Activated naive CD4-positive, alpha-beta T cell treated with anti-CD3 and anti-CD28 coated beads, Interleukin-2, amount 10 ng/mL, durations not matched to agents 7 days and 5 days (primary cell): ENCODE results near the gene SLC2A10.

Source experiments
- CTCF ChIA-PET: fragments of 350-600 bp; sonication (Branson Sonifier 250); formaldehyde crosslinking; loops from one replicate; lab custom pipeline; 2021; ENCODE audit warnings: antibody characterized with exemption; lab: Charles Lee
- DNase-seq: peaks from one replicate; pipeline ENCODE4 v3.0.0-alpha.2; 2020
- H3K27ac Mint-ChIP-seq: one replicate; pipeline ENCODE4 v1.8.0; 2021; ENCODE audit warnings: mild to moderate bottlenecking, moderate library complexity, mixed read lengths
- H3K27me3 Mint-ChIP-seq: one replicate; pipeline ENCODE4 v1.8.0; 2021; ENCODE audit warnings: mild to moderate bottlenecking, mixed read lengths
- H3K36me3 Mint-ChIP-seq: one replicate; pipeline ENCODE4 v1.8.0; 2021; ENCODE audit warnings: mixed read lengths
- H3K4me1 Mint-ChIP-seq: one replicate; pipeline ENCODE4 v1.8.0; 2021; ENCODE audit warnings: mixed read lengths
- H3K4me3 Mint-ChIP-seq: one replicate; pipeline ENCODE4 v1.8.0; 2021; ENCODE audit warnings: mild to moderate bottlenecking, moderate library complexity, mixed read lengths
- H3K9me3 Mint-ChIP-seq: one replicate; pipeline ENCODE4 v1.8.0; 2021; ENCODE audit warnings: mixed read lengths

The SLC2A10 gene

DNA sequence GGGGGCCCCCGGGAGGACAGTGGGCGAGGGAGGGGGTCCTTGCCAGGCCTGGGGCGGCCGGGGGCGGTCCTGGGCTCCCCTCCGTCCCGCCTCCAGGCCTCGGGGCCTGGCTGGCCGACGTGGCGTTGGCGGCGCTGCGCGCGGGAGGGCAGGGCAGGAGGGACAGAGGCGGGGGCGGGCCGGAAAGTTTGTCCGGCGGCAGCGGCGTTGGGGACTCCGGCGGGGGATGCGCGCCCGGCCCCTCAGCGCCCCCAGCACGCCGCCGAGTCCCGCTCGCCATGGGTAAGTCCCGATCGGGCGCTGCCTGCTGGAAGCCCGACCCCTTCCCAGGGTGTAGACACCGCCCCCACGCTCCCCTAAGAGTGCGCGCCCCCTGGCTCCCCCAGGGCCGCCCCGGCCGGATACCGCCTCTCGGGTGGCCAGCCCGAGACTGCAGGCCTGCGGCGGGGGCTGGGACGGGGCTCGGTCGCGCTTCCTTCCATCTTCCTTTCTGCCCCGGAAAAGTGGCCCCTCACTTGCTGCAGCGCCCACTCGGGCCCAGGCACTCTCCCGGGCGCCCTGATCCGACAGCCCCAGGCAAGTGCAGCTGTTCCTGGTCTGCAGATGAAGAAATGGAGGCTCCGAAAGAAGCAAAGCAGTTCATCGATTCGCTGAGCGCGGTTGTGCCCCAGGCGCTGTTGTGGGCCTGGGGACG is at the start of gene SLC2A10:
SLC2A10 (plus strand) TSS at position 191 of the 694 bp plus-strand sequence; CDS start at position 279, 88 bp downstream.
- DNase-seq = no peak
- H3K27me3 Mint-ChIP-seq = peaks cover 82% of the 10 kb centered on the region
- peak within 1 kb of the TSS; percentile 42 for H3K27ac Mint-ChIP-seq
- H3K9me3 Mint-ChIP-seq = peaks cover 3% of the 10 kb centered on the region
- CTCF ChIA-PET = no interaction called here
- H3K36me3 Mint-ChIP-seq = no peaks in the 10 kb centered on the region
- peaks cover 9% of the 10 kb centered on the region for H3K4me1 Mint-ChIP-seq
- no peak within 1 kb of the TSS for H3K4me3 Mint-ChIP-seq

DNA sequence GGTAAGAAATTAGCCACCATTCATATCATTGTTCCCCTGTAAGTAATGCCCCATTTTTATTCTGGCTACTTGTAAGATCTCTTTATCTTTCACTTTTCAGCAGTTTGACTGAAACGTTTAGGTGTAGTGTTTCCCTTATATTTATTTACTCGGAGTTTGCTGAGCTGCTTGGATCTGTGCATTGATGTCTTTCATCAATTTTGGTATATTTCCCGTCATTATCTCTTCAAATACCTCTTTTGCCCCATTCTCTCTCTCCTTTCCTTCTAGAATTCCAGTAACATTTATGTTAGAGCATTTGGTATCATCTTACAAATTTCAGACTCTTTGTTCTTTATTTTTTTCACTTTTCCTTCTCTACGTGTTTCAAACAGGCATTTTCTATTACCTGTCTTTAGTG is 49.0 kb upstream of the SLC2A10 start:
- CTCF ChIA-PET = no interaction called here
- H3K27ac Mint-ChIP-seq = no peak overlapping the region

DNA sequence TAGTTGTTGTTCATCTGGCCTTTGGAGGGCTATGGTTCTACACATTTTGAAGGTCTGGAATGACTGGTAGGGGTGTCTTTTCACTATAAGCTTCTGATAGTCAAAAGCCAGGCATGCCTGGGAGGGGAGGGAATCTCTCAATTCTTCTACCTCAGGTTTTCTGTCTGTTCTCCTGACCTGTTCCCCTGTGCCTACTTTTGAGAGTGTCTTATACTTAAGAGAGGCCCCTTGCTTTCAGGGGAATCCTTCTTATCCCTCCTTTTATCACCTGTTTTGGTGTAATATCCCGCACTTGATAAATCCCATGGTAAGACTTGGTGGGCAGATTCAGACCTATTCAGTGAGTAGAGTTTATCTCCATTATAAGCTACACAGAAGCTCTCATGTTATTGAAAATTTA is 47.8 kb upstream of the SLC2A10 start:
- Mint-ChIP-seq H3K27me3 (peaks cover 4% of the 10 kb centered on the region), H3K36me3 (no peaks in the 10 kb centered on the region), H3K4me1 (no peaks in the 10 kb centered on the region), H3K9me3 (no peaks in the 10 kb centered on the region), H3K27ac (no peak overlapping the region), H3K4me3 (no peak overlapping the region)
- CTCF ChIA-PET = interaction anchor here (1.0 kb wide), 1 partner anchor 19 kb away, joined by 3 read pairs; no protein-coding TSS in a partner anchor
- no peak for DNase-seq

More for the DNA sequence above, 49.0 kb upstream of the SLC2A10 start:
- Mint-ChIP-seq H3K36me3 (no peaks in the 10 kb centered on the region), H3K9me3 (no peaks in the 10 kb centered on the region), H3K4me3 (no peak overlapping the region), H3K27me3 (peaks cover 4% of the 10 kb centered on the region), H3K4me1 (no peaks in the 10 kb centered on the region)
- no peak for DNase-seq

DNA sequence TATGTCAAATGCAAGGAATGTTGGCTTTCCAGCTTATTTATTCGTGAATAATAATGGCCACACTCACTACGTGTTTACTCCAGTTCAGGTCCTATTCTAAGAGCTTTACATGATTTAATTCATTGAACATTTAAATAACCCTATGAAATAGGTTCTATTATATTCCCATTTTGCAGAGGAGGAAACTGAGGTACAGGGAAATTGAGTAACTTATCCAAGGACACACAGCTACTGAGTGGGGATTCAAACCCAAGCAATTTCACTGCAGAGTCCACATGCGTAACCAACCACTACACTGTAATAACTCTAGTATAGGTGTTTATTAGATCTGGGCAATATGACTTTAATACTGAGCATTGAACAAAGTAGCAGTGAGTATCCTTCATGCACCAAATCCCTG is 45.9 kb upstream of the SLC2A10 start:
- Mint-ChIP-seq H3K27me3 (no peaks in the 10 kb centered on the region), H3K9me3 (peaks cover 2% of the 10 kb centered on the region), H3K36me3 (no peaks in the 10 kb centered on the region), H3K4me3 (no peak overlapping the region), H3K4me1 (no peaks in the 10 kb centered on the region), H3K27ac (no peak overlapping the region)
- no peak for DNase-seq
- CTCF ChIA-PET = no interaction called here

DNA sequence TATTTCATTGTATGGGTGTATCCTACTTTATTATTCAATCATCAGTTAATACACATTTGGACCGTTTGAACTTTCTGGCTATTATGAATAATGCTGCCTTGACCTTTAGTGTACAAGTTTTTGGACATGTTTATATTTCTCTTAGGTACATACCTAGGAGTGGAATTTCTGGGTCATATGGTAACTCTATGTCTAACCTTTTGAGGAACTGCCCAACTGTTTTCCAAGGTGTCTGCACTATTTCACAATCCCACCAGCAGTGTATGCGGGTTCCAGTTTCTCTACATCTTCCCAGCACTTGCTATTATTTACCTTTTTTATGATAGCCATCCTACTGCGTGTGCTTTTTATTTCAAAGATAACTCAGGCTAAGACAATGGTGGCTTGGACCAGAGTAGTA is 43.8 kb upstream of the SLC2A10 start:
- no peak overlapping the region for H3K27ac Mint-ChIP-seq
- CTCF ChIA-PET = no interaction called here
- peaks cover 6% of the 10 kb centered on the region for H3K9me3 Mint-ChIP-seq
- no peak for DNase-seq
- no peaks in the 10 kb centered on the region for H3K27me3 Mint-ChIP-seq
- H3K4me3 Mint-ChIP-seq = no peak overlapping the region
- H3K36me3 Mint-ChIP-seq = no peaks in the 10 kb centered on the region
- H3K4me1 Mint-ChIP-seq = no peaks in the 10 kb centered on the region

DNA sequence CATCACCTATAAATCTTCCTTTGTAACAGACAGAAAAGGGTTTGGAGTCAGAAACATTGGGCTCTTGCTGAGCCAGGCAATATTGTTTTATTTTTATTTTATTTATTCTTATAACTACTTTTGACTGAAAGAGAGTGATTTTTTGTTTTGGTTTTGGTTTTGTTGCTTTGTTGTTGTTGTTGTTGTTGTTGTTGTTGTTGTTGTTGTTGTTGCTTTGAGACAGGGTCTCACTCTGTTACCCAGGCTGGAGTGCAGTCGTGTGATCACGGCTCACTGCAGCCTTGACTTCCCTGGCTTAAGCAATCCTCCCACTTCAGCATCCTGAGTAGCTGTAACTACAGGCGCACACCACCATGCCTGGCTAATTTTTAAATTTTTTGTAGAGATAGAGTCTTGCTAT is 43.1 kb upstream of the SLC2A10 start:
- Mint-ChIP-seq H3K27me3 (no peaks in the 10 kb centered on the region), H3K27ac (no peak overlapping the region), H3K9me3 (peaks cover 9% of the 10 kb centered on the region), H3K4me1 (no peaks in the 10 kb centered on the region), H3K36me3 (no peaks in the 10 kb centered on the region), H3K4me3 (no peak overlapping the region)
- DNase-seq = no peak
- CTCF ChIA-PET = no interaction called here

DNA sequence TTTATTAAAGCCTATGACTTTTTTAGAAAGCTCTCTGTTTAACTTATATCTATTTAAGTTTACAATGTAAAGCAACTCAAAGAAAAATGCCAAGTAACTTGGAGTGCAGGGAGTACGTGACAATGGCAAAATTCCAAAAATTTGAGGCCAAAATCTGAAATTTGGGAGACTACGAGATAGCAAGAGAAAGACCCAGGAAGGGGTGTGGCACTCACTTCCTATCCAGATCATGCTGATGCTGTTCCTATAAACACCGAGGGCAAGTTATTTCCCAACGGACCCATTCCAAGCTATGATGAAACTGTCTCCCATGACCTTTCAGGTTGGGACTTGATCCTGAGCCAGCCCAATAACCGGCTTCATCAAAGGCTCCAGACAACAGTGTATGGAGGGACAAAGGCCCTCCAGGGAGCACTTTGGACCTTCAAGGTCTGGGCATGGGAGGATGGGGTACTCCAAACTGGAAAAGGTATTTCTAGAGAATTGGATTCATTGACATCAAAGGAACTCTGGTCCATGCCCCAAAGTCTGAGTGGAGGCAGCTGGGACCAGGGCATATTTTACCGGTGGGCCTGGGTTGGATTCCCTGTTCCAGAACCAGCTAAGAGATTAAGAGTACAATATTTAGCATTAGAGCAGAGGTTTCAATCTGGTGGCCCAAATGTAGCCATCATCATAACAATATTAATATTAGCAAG is 42.5 kb upstream of the SLC2A10 start:
- peaks cover 11% of the 10 kb centered on the region for H3K9me3 Mint-ChIP-seq
- no peak overlapping the region for H3K27ac Mint-ChIP-seq
- no peak for DNase-seq
- no peaks in the 10 kb centered on the region for H3K36me3 Mint-ChIP-seq
- no peak overlapping the region for H3K4me3 Mint-ChIP-seq
- H3K27me3 Mint-ChIP-seq = no peaks in the 10 kb centered on the region
- no peaks in the 10 kb centered on the region for H3K4me1 Mint-ChIP-seq
- CTCF ChIA-PET = no interaction called here

DNA sequence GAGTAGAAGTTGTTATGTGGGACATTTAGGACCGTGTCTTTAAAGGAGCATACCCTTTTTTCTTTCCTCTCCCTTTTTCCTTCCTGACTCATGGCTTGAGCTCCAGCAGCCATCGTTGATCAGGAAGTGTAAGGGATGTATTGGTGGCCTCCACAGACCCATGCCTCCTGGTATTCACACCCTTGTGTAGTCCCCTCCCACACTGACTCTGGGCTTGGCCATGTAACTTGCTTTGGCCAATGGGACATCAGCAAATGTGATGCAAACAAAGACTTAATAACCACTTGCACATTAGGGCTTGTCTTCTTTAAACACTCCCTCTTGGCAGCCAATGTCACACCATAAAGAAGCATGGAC is 39.2 kb upstream of the SLC2A10 start:
- CTCF ChIA-PET = no interaction called here
- H3K9me3 Mint-ChIP-seq = peaks cover 11% of the 10 kb centered on the region
- H3K4me3 Mint-ChIP-seq = no peak overlapping the region
- peaks cover 7% of the 10 kb centered on the region for H3K27me3 Mint-ChIP-seq
- DNase-seq = no peak
- no peak overlapping the region for H3K27ac Mint-ChIP-seq
- H3K4me1 Mint-ChIP-seq = no peaks in the 10 kb centered on the region
- H3K36me3 Mint-ChIP-seq = no peaks in the 10 kb centered on the region

DNA sequence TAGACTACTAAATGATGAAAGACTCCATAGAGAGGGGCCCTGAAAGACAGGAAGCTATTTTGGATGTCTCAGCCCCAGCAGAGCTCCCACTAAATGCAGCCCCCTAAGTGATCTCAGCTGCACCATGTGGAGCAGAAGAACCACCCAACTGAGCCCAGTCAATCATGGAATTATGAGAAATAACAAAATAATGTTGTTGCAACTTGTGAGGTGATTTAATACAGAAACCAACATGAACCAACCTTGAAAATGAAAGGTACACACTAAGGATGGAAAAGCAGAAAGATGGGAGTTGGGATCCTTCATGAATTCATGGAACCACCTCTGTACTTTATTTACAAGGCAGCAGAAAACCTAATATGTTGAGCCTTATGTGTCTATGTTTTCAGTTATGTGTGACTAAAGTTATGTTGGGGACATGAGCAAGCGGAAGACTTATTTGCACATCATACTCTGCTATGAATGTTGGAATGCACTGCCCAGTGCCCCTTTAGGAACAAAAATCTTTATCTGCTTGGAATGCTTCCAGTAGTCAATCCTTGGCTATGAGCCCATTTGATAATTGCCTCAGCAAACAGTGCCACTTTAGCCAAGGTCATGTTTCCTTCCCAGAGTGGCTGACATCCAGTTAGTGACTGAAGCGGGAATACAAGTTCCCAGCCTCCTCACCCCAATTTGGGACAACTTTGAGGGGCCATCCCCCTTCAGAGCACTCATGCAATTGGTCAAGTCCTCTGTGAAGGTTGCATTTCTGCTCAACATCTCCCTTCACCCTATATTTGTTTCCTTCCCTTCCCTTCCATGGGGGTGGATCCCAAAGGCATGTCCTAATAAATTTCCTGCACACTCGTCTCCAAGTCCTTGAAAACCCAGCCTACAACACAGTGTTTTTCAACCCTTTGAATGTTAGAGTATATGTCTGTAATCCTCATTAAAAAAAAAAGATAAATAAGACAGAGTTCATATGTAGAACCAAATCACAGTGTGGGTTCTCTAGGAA is 38.6 kb upstream of the SLC2A10 start:
- no peaks in the 10 kb centered on the region for H3K4me1 Mint-ChIP-seq
- H3K27ac Mint-ChIP-seq = no peak overlapping the region
- no peaks in the 10 kb centered on the region for H3K36me3 Mint-ChIP-seq
- CTCF ChIA-PET = no interaction called here
- H3K4me3 Mint-ChIP-seq = no peak overlapping the region
- no peak for DNase-seq
- peaks cover 11% of the 10 kb centered on the region for H3K9me3 Mint-ChIP-seq
- peaks cover 7% of the 10 kb centered on the region for H3K27me3 Mint-ChIP-seq

DNA sequence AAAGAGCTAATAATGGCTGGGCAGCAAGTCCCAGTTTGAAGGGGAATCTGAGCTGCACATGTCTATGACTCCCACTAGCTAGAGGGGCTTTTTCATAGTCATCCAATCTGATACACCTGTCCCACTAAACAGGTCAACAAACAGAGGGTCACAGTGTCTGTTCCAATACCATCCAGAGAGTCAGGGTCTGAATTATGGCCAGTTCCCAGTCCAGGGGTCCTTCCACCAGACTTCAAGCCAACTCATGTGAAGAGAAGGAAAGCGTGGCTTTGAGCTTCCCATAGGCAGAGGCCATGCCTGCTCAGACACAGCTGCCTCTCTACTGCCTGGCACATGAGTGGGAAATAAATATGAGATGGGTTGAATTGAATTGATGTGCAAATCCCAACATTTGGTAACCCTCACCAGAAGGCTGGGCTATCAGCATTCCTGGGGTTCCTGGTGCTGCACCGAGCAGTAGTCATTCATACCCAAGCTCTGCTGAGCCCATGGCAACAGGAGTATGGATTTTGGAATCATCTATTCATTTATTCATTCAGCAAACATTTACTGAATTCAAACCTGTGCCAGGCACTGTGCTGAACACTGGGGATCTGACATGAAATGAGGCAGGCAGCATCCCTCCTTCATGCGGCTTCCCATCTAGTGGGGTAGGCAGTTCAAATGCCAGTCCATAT is 37.4 kb upstream of the SLC2A10 start:
- Mint-ChIP-seq H3K9me3 (peaks cover 11% of the 10 kb centered on the region), H3K27ac (no peak overlapping the region), H3K36me3 (no peaks in the 10 kb centered on the region), H3K4me1 (no peaks in the 10 kb centered on the region), H3K4me3 (no peak overlapping the region), H3K27me3 (peaks cover 7% of the 10 kb centered on the region)
- no peak for DNase-seq
- CTCF ChIA-PET = no interaction called here

DNA sequence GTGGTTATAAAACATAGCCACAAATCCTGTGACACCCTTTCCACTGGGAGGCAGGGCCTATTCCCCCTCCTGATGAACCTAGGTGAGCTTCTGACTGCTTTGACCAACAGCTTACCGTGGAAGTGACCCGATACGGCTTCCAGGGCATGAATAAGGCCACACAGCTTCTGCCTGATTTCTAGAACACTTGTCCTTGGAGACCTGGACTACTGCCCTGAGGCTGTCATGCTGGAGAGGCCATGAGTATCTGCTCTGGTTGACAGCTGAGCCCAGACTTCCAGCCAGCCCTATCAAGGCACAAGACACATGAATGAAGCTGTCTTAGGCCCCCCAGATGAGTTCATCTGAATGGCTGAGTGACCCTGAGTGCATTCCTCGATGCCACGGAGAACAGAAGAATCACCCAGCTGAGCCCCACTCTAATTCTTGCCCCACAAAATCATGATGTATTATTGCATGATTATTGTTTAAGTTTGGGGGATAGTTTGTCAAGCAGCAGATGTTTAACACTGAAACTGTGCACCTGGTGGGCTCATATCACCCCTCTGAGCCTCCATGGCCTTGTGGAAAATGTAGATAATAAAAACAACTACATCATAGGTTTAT is 36.8 kb upstream of the SLC2A10 start:
- peaks cover 7% of the 10 kb centered on the region for H3K27me3 Mint-ChIP-seq
- CTCF ChIA-PET = no interaction called here
- no peak overlapping the region for H3K27ac Mint-ChIP-seq
- H3K4me1 Mint-ChIP-seq = no peaks in the 10 kb centered on the region
- no peak for DNase-seq
- H3K9me3 Mint-ChIP-seq = peaks cover 11% of the 10 kb centered on the region
- no peak overlapping the region for H3K4me3 Mint-ChIP-seq
- no peaks in the 10 kb centered on the region for H3K36me3 Mint-ChIP-seq

DNA sequence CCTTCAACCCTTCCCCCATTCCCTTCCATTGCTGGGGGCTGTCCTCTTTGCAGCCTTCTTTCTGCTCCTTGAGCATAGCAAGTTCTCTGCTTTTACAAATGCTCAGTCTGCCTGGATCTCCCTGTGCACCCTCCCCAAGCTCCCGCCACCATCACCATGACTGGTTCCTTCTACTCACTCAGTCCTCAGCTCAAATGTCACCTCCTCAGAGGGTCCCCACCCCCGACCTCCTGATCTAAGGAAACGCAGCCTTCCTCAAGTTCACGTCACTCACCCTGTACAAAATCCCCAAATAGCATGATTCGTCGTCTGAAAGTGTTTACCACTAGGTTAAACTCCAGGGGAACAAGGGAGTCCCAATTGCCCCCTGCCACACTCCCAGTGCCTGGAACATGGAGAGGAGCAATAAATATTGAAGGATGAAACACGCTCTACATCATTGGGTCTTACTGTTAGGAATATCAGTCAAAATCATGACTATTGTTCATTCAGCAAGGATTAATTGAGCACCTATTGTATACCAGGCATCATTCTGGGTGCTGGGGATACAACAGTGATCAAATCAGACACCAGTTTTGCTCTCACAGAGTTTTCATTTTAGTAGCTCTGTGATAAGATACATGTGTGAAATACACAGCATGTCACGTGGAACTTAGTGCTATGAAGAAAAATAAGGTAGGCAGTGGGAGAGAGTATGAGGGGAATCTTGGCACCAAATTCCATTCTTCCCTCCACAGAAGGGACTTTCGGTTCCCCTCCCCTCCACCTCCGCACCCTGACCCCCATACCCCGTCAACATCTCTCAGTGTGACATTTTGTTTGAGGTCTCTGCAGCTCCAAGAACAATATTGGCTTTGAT is 35.8 kb upstream of the SLC2A10 start:
- CTCF ChIA-PET = no interaction called here
- H3K4me3 Mint-ChIP-seq = no peak overlapping the region
- H3K36me3 Mint-ChIP-seq = no peaks in the 10 kb centered on the region
- DNase-seq = no peak
- peaks cover 7% of the 10 kb centered on the region for H3K27me3 Mint-ChIP-seq
- H3K27ac Mint-ChIP-seq = no peak overlapping the region
- no peaks in the 10 kb centered on the region for H3K4me1 Mint-ChIP-seq
- peaks cover 8% of the 10 kb centered on the region for H3K9me3 Mint-ChIP-seq
